DOHH2 (cell line): ENCODE results near the gene MSMP.

ENCODE experiments used
- EZH2phosphoT487 ChIP-seq: fragments of 200-600 bp; sonication (generic); IDR thresholded peaks from 2 replicates; pipeline ENCODE4 v1.6.1; 2017; ENCODE audit warnings: borderline replicate concordance, mild to moderate bottlenecking, antibody characterized with exemption, low read length, moderate library complexity, mixed read lengths
- TF ChIP-seq, protein P1 (sequence below): fragments of 200-600 bp; sonication (generic); IDR thresholded peaks from one replicate; pipeline ENCODE4 v1.5.1; 2014; ENCODE audit warnings: antibody characterized with exemption, mild to moderate bottlenecking, low read depth, low read length; ENCODE audit not compliant: poor library complexity, severe bottlenecking

DNA sequence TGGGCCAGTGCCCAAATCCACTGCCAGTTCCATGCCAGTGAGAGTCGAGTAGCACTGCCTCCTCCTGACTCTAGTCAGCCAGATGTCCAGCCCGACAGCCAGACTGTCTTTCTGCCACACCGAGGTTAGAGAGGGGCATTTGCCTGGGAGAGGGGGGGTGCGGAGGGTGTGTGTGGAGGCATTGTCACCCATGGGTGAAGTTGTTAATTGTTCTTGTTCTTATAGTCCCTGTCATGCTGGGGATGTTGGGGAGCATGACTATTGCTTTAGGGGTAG is 3.9 kb downstream of the MSMP start:
- TF ChIP-seq, protein P1, sequence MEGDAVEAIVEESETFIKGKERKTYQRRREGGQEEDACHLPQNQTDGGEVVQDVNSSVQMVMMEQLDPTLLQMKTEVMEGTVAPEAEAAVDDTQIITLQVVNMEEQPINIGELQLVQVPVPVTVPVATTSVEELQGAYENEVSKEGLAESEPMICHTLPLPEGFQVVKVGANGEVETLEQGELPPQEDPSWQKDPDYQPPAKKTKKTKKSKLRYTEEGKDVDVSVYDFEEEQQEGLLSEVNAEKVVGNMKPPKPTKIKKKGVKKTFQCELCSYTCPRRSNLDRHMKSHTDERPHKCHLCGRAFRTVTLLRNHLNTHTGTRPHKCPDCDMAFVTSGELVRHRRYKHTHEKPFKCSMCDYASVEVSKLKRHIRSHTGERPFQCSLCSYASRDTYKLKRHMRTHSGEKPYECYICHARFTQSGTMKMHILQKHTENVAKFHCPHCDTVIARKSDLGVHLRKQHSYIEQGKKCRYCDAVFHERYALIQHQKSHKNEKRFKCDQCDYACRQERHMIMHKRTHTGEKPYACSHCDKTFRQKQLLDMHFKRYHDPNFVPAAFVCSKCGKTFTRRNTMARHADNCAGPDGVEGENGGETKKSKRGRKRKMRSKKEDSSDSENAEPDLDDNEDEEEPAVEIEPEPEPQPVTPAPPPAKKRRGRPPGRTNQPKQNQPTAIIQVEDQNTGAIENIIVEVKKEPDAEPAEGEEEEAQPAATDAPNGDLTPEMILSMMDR: no peak
- TF ChIP-seq EZH2phosphoT487: no peak
